Endodermal cell (in vitro differentiated cells): ENCODE measurements around the gene LAYN. TPM values are rescaled to one million over a fixed set of nuclear protein-coding genes. Genes with fewer than 3 reads are reported as not detected.

ENCODE experiments used
- DNase-seq: peaks from one replicate; pipeline ENCODE4 v3.0.0-alpha.2; 2017
- H3K27ac ChIP-seq: 2 replicates; pipeline ENCODE4 v1.5.1; 2013; ENCODE audit warnings: mild to moderate bottlenecking, low read depth, low read length, moderate library complexity
- H3K27me3 ChIP-seq: 2 replicates; pipeline ENCODE4 v1.6.1; 2013; ENCODE audit warnings: mild to moderate bottlenecking, low read length, moderate library complexity; ENCODE audit not compliant: insufficient read depth, control insufficient read depth, poor library complexity, severe bottlenecking
- H3K36me3 ChIP-seq: 2 replicates; pipeline ENCODE4 v1.7.0; 2013; ENCODE audit warnings: mild to moderate bottlenecking, low read length, moderate library complexity; ENCODE audit not compliant: control insufficient read depth, insufficient read depth
- H3K4me1 ChIP-seq: one replicate; pipeline ENCODE4 v1.7.0; 2013; ENCODE audit warnings: low read length; ENCODE audit not compliant: control insufficient read depth, insufficient read depth
- H3K4me3 ChIP-seq: 2 replicates; pipeline ENCODE4 v1.5.1; 2013; ENCODE audit warnings: mild to moderate bottlenecking, low read length, moderate library complexity
- H3K9ac ChIP-seq: 2 replicates; pipeline ENCODE4 v1.6.1; 2013; ENCODE audit warnings: mild to moderate bottlenecking, low read length, moderate library complexity; ENCODE audit not compliant: poor library complexity, severe bottlenecking; ENCODE audit errors: extremely low read depth
- H3K9me3 ChIP-seq: 2 replicates; pipeline ENCODE4 v1.6.1; 2013; ENCODE audit warnings: mild to moderate bottlenecking, low read length, moderate library complexity; ENCODE audit not compliant: control insufficient read depth
- H3K27ac Mint-ChIP-seq: 2 replicates; pipeline ENCODE4 v1.8.0; 2020; ENCODE audit warnings: mixed read lengths
- H3K27me3 Mint-ChIP-seq: 2 replicates; pipeline ENCODE4 v1.8.0; 2021; ENCODE audit warnings: mild to moderate bottlenecking, mixed read lengths; ENCODE audit not compliant: insufficient read depth
- H3K36me3 Mint-ChIP-seq: 2 replicates; pipeline ENCODE4 v1.8.0; 2020; ENCODE audit warnings: low read depth, mixed read lengths
- H3K4me1 Mint-ChIP-seq: 2 replicates; pipeline ENCODE4 v1.8.0; 2020; ENCODE audit warnings: mixed read lengths
- H3K4me3 Mint-ChIP-seq: 2 replicates; pipeline ENCODE4 v1.8.0; 2020; ENCODE audit warnings: mild to moderate bottlenecking, moderate library complexity, mixed read lengths
- H3K9me3 Mint-ChIP-seq: 2 replicates; pipeline ENCODE4 v1.8.0; 2020; ENCODE audit warnings: mild to moderate bottlenecking, mixed read lengths
- CTCF ChIP-seq: fragments of 200-600 bp; sonication (generic); conservative IDR thresholded peaks from 2 replicates; pipeline ENCODE4 v1.5.0; 2021; ENCODE audit warnings: antibody characterized with exemption, mild to moderate bottlenecking
- WGBS, 2 experiments: methylation state at CpG; one replicate each; pipeline versions ENCODE4 v1.1.5 to v1.1.7; 2013; ENCODE audit warnings: missing lambda C conversion rate in 2 of 2, mixed read lengths in 1 of 2; ENCODE audit not compliant: insufficient coverage in 1 of 2, insufficient read length in 1 of 2; 5-methylcytosine and 5-hydroxymethylcytosine counted together
- total RNA-seq, 2 donors: library from RNA; stranded (reverse); fragmentation: NEBNext Ultra II Directional in 1 of 2; extraction: Animal tissue kit (Norgen Biotek cat#: 25700) in 1 of 2; gene quantifications; 2 replicates in 1 of 2; 3 replicates in 1 of 2; pipeline ENCODE4 v1.2.1, GENCODE V29; 2021

LAYN gene
- total RNA-seq, 2 donors from 2014 or later = 1.1 to 1.5 TPM

GRCh38 chr11:111575740-111576139 lies 35.2 kb downstream of the LAYN start:
- H3K9me3 Mint-ChIP-seq = peaks cover 6% of the 10 kb centered on the region
- no peaks in the 10 kb centered on the region for H3K27me3 Mint-ChIP-seq

GRCh38 chr11:111577821-111578220 lies 37.3 kb downstream of the LAYN start:
- no peak for DNase-seq
- Histone ChIP-seq H3K4me1 (no peaks in the 10 kb centered on the region), H3K27me3 (no peaks in the 10 kb centered on the region), H3K4me3 (no peak overlapping the region), H3K27ac (no peak overlapping the region), H3K36me3 (no peaks in the 10 kb centered on the region), H3K9me3 (no peaks in the 10 kb centered on the region), H3K9ac (no peak overlapping the region)
- no peak overlapping the region for H3K27ac Mint-ChIP-seq
- no peaks in the 10 kb centered on the region for H3K27me3 Mint-ChIP-seq
- no peak for TF ChIP-seq CTCF
- peaks cover 20% of the 10 kb centered on the region for H3K4me1 Mint-ChIP-seq
- H3K4me3 Mint-ChIP-seq = no peak overlapping the region
- 96 to 100% methylated on average over 2 of the region's 4 CpGs for WGBS, 2 experiments
- peaks cover 6% of the 10 kb centered on the region for H3K9me3 Mint-ChIP-seq
- no peaks in the 10 kb centered on the region for H3K36me3 Mint-ChIP-seq

More at GRCh38 chr11:111575740-111576139, 35.2 kb downstream of the LAYN start:
- no peak for TF ChIP-seq CTCF
- Histone ChIP-seq H3K27ac (no peak overlapping the region), H3K9me3 (no peaks in the 10 kb centered on the region), H3K36me3 (no peaks in the 10 kb centered on the region), H3K9ac (no peak overlapping the region), H3K4me3 (no peak overlapping the region), H3K4me1 (no peaks in the 10 kb centered on the region), H3K27me3 (no peaks in the 10 kb centered on the region)
- no peak for DNase-seq
- Mint-ChIP-seq H3K27ac (no peak overlapping the region), H3K4me3 (no peak overlapping the region), H3K4me1 (peaks cover 11% of the 10 kb centered on the region), H3K36me3 (no peaks in the 10 kb centered on the region)
- 95 to 100% methylated on average over 4 to 5 of the region's 6 CpGs for WGBS, 2 experiments

GRCh38 chr11:111581341-111581740 lies 40.8 kb downstream of the LAYN start:
- no peak overlapping the region for H3K4me3 ChIP-seq
- no peak for TF ChIP-seq CTCF
- Mint-ChIP-seq H3K4me3 (no peak overlapping the region), H3K4me1 (peaks cover 22% of the 10 kb centered on the region), H3K27ac (no peak overlapping the region), H3K27me3 (no peaks in the 10 kb centered on the region), H3K36me3 (no peaks in the 10 kb centered on the region), H3K9me3 (peaks cover 6% of the 10 kb centered on the region)
- no peaks in the 10 kb centered on the region for H3K36me3 ChIP-seq
- H3K27me3 ChIP-seq = no peaks in the 10 kb centered on the region
- H3K27ac ChIP-seq = no peak overlapping the region
- H3K9me3 ChIP-seq = no peaks in the 10 kb centered on the region
- no peak for DNase-seq
- H3K4me1 ChIP-seq = peaks cover 3% of the 10 kb centered on the region
- 94 to 100% methylated on average over 1 of the region's 1 CpG for WGBS, 2 experiments
- H3K9ac ChIP-seq = no peak overlapping the region
